Motor neuron (in vitro differentiated cells): ENCODE data around the gene EVL. TPM values are rescaled to one million over a fixed set of nuclear protein-coding genes. Genes with fewer than 3 reads are reported as not detected.
"Not testable (repeated sequence)": the region's sequence is repeated elsewhere in the genome, so short reads cannot be mapped to it uniquely, and the experiment has no call there.

ENCODE experiments used
- ATAC-seq, 8 experiments: fragments of 200-7000 bp; cut with Tn5 transposase; replicated peaks in 6 of 8; 2 replicates each; pipeline ENCODE4 v1.8.0; 2021; ENCODE audit warnings: mild to moderate bottlenecking in 8 of 8, moderate library complexity in 8 of 8
- H3K27ac ChIP-seq, 2 donors: fragments of 250-450 bp; sonication (Bioruptor Pico); 2 replicates each; pipeline ENCODE4 v1.9.0; 2021; ENCODE audit warnings: antibody characterized with exemption in 2 of 2, mild to moderate bottlenecking in 2 of 2, moderate library complexity in 1 of 2
- H3K4me1 ChIP-seq, 2 donors: fragments of 250-450 bp; sonication (Bioruptor Pico); replicated peaks in 1 of 2; 2 replicates each; pipeline ENCODE4 v1.6.1; 2021; ENCODE audit warnings: antibody characterized with exemption in 2 of 2, mild to moderate bottlenecking in 2 of 2, moderate library complexity in 1 of 2
- H3K4me3 ChIP-seq, 5 donors: fragments of 250-450 bp; sonication (Bioruptor Pico); 2 replicates each; pipeline ENCODE4 v1.9.0; 2021; ENCODE audit warnings: antibody characterized with exemption in 5 of 5, mild to moderate bottlenecking in 5 of 5, moderate library complexity in 4 of 5
- WGBS, 10 experiments: fragments of 450-650 bp; shearing (Covaris generic); methylation state at CpG; one replicate each; pipeline ENCODE4 v1.0.0; 2022; 5-methylcytosine and 5-hydroxymethylcytosine counted together
- in situ Hi-C, 9 experiments: fragments of 400-800 bp; cut with MboI; loops; one replicate each; pipeline ENCODE4 v1.15.0; 2021; ENCODE audit warnings: low sequenced_read_pairs in 9 of 9, low pct_unique_long_range_greater_than_20kb in 2 of 9; ENCODE audit not compliant: unreplicated experiment in 9 of 9
- total RNA-seq, 8 experiments: library from RNA; unstranded; fragments of 300-600 nt; gene quantifications; 2 replicates each; pipeline versions ENCODE4 v1.2.3 to v1.2.4, GENCODE V29; 2022

Gene EVL
- total RNA-seq, 8 experiments from 2014 or later, result 9.5 to 178 (median 119) TPM

- 60 to 100% (median 89%) methylated on average over 1 to 3 of the region's 3 CpGs; no CpG with 5 or more reads in 1 of the 10 experiments for WGBS, 10 experiments
- no peak for ATAC-seq
- in situ Hi-C loops, result no loop called here
- no peak overlapping the region for H3K4me3 ChIP-seq
- H3K4me1 ChIP-seq, result peaks cover 0 to 6% of the 10 kb centered on the region in 2 donors
- no peak overlapping the region for H3K27ac ChIP-seq
Measured at GRCh38 chr14:100060760-100061159, 4.5 kb upstream of the EVL start.

DNA sequence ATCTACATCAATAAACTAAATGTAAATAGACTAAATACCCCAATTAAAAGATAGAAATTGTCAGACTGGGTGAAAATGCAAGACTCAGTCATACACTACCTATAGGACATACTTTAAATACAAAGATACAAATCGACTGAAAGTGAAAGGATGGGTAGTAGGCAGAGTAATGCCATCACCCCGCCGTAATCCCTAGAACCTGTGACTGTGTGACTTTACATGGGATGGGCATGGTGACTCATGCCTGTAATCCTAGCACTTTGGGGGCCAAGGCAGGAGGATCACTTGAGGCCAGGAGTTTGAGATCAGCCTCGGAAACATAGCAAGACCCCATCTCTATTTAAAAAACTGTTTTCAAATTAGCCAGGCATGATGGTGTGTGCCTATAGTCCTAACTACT, 2.6 kb upstream of the EVL start:
- WGBS, 10 experiments, result 33 to 100% (median 100%) methylated on average over 1 to 4 of the region's 4 CpGs; no CpG with 5 or more reads in 1 of the 10 experiments
- H3K4me1 ChIP-seq, result peaks cover 0 to 8% of the 10 kb centered on the region in 2 donors
- no peak overlapping the region for H3K27ac ChIP-seq
- ATAC-seq, result no peak
- H3K4me3 ChIP-seq, result no peak overlapping the region
- in situ Hi-C loops, result no loop called here

DNA sequence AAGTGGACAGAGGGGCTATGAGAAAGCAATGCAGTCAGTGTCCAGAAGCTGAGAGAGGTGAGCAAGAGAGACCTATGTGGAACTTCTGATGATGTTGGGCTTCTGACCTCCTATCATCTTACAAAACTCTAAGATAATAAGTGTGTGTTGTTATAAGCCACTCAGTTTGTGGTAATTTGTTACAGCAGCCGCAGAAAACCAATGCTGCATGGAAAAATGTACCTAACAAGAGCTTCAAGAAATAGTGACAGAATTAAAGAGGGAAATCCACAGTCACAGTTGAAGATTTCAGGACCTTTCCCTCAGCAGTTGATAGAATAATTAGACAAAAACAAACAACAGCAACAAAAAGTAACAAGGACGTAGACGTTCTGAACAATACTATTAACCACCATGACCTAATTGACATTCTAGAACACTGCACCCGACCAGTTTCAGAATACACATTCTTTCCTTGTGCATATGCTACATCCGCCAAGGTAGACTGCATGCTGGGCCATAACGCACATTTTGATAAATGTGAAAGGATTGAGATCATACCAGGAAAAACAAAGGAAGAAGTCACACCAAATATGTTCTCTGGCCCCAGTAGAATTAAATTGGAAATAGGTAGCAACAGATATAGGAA, 1.8 kb upstream of the EVL start:
- Histone ChIP-seq H3K4me1 (peaks cover 0 to 8% of the 10 kb centered on the region in 2 donors), H3K4me3 (no peak overlapping the region), H3K27ac (no peak overlapping the region)
- in situ Hi-C loops, result no loop called here
- ATAC-seq, result no peak
- WGBS, 10 experiments, result 83 to 100% (median 92%) methylated on average over 2 to 6 of the region's 6 CpGs

DNA sequence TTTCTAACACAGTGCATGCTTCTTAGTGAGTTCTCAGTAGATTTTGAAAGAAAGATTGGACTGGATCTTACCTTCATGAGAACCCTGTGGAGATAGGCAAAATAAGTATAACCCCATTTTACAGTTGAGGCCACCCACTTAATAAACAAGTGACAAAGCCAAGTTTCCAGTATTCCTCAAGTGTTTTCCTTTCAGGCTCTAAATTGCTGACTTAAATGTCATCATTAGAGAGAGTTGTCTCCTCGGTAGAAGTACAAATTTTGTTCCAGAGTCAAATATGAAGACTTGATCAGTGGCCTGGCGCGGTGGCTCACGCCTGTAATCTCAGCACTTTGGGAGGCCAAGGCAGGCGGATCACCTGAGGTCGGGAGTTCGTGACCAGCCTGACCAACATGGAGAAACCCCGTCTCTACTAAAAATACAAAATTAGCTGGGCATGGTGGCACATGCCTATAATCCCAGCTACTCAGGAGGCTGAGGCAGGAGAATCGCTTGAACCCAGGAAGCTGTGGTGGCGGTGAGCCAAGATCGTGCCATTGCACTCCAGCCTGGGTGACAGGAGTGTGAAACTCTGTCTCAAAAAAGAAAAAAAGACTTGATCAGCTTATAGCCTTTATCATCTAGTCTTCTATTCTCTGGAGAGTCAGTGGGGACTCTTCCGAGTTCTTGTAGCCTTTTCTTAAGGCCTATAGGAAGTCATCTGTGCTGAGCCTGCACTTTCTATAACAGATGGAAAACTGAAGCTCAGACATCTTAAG, 708 bp upstream of the EVL start:
- H3K27ac ChIP-seq, H3K4me3 ChIP-seq, in situ Hi-C loops, ATAC-seq, H3K4me1 ChIP-seq: not testable (repeated sequence)
- WGBS, 10 experiments, result 50 to 100% (median 80%) methylated on average over 1 to 7 of the region's 12 CpGs; no CpG with 5 or more reads in 3 of the 10 experiments

DNA sequence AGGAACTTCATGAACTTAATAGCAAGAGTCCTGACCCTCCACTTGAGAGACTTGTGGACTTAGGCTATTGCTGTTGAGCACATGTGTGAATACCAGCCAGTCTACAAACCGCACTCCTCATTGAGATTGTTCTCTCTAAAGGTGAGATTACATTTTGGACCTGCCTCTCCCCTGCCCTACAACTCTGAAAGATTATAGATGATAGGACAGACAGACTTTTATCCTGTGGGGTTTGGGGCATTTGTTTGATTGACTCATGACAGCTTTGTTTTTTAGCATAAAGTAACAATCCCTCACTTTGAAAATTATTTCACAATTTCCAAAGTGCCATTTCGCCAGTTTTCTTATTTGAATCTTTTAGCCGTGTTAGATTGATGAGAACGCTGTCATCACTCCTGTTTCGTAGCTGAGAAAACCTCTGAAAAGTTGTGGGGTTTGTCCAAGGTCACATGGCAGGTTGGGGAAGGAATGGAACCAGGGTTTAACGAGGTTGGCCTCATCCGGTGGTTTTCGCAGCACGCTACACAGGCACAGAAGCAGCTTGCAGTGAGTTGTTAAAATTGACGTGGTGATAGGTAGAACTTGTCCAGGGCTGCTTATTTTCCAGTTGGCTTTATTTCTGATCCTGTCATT, 836 bp downstream of the EVL start:
- 50 to 100% (median 89%) methylated on average over 1 to 10 of the region's 10 CpGs for WGBS, 10 experiments
- H3K4me3 ChIP-seq, result no peak overlapping the region
- peaks cover 0 to 8% of the 10 kb centered on the region in 2 donors for H3K4me1 ChIP-seq
- no peak for ATAC-seq
- H3K27ac ChIP-seq, result no peak overlapping the region
- in situ Hi-C loops, result no loop called here

DNA sequence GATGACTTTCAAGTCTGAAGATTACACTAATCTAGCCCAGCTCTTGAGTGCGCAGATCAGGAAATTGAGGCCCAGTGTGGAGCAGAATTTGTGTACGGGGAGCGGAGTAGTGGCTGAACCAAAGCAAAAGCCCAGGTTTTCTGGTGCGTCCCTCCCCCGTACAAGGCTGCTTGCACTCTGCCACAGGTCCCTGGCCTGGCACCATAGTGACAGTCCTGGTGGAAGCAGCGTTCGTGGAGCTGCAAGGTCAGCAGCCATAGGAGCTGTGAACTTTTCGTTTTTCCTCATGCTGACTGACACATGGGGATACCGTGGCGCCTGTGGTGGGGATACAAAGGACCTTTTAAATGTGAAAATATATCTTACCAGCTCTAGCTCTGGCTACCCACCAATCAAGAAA, 1.7 kb downstream of the EVL start:
- Histone ChIP-seq H3K27ac (no peak overlapping the region), H3K4me1 (peaks cover 0 to 8% of the 10 kb centered on the region in 2 donors), H3K4me3 (no peak overlapping the region)
- WGBS, 10 experiments, result 59 to 100% (median 80%) methylated on average over 1 to 7 of the region's 10 CpGs; no CpG with 5 or more reads in 1 of the 10 experiments
- ATAC-seq, result no peak
- in situ Hi-C loops, result no loop called here

DNA sequence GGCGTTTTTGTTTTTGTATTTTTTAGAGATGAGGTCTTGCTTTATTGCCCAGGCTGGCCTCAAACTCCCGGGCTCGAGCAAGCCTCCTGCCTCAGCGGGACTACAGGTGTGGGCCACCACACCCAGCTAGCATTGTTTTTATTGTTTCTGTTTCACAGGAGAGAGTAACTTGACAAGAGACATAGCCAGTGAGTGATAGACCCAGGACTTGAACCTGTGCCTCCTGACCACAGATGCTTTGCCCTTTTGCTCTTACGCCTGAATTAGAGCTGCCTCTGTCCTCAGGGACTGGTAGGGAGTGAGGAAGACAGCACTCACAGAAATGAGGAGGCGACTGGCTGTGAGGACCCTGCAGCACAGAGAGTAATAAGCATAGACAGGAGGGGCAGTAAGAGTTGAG, 2.3 kb downstream of the EVL start:
- in situ Hi-C loops, result no loop called here
- 50 to 100% (median 94%) methylated on average over 1 to 6 of the region's 6 CpGs; no CpG with 5 or more reads in 3 of the 10 experiments for WGBS, 10 experiments
- Histone ChIP-seq H3K4me3 (no peak overlapping the region), H3K27ac (no peak overlapping the region), H3K4me1 (peaks cover 0 to 8% of the 10 kb centered on the region in 2 donors)
- ATAC-seq, result no peak

DNA sequence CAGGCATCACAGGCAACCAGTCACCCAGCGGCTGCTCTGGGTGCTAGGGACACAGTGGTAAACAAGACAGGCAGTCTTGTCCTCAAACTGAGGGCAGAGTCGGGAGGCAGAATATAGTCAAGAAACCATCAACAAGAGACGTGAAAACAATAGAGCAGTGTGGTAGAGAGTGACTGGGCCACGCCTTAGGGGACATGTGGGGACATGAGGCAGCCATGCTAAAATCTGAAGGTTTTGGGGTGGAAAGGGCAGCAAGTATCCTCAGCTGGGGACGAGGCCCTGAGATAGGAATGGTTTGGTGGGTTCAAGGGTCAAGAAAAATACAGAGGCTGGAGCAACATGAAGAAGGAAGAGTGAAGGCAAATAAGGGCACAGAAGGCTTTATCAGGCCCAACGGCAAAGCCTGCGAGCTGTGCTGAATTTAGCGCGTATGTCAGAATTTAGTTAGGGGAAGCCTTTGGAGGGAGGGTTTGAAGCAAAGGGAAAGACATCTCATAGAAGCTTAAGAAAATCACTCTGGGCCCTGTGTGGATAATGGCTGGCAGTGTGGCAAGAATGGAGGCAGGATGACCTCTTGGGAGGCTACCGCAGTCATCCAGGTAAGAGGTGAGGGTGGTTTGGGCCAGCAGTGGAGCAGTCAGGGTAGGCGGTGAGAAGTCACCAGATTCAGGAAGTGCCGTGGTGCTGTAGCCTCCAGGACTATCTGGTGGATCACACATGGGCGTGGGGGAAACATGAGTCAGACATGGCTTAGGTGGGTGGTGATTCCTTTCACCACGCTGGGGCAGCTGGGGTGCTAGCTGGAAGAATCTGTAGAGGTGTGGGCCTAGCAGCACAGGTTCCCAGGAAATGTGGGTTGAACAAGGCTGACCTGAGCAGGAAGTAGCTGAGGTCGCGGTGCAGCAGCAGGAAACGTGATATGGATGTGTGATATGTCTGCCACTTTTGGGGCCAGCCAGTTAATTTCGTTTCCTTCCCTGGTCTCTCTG, 3.0 kb downstream of the EVL start:
- no peak overlapping the region for H3K27ac ChIP-seq
- H3K4me1 ChIP-seq, result peaks cover 0 to 8% of the 10 kb centered on the region in 2 donors
- H3K4me3 ChIP-seq, result no peak overlapping the region
- WGBS, 10 experiments, result 80 to 100% (median 93%) methylated on average over 1 to 16 of the region's 18 CpGs; no CpG with 5 or more reads in 1 of the 10 experiments
- in situ Hi-C loops, result no loop called here
- ATAC-seq, result peak in 3 of 8 experiments; percentile 61 to 99 (median 94)

DNA sequence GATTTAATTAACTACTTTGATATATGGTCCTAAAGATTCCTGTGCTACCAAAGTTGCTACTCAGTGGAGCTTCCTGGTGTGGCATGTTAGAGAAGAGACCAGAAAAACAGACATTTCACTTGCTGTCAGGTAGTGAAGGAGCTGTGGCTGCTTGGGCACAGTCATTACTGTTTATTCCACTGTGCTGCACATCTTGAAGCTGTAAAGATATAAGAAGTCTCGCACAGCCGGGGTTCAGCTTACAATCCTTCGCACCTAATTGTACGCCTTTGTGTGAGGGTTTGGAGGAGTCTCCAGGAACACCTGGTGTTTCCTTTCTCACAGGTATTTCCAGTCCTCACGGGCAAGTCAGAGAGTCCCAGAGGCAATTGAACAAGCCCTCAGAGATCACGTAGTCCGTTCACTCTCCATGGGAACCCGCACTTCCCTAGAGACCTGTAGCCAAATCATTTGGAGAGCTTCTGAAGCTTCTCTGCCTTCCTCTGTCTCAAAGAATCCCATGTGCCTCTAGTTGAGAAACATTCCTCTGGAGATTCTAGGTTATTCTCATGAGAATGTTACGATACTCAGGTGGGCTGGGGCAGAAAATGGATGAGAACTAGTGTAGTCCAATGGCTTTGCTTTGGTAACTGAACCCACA, 4.1 kb downstream of the EVL start:
- H3K27ac ChIP-seq, result no peak overlapping the region
- in situ Hi-C loops, result no loop called here
- no peak for ATAC-seq
- WGBS, 10 experiments, result 83 to 100% (median 94%) methylated on average over 2 to 7 of the region's 9 CpGs; no CpG with 5 or more reads in 4 of the 10 experiments
- H3K4me3 ChIP-seq, result no peak overlapping the region
- H3K4me1 ChIP-seq, result peaks cover 0 to 8% of the 10 kb centered on the region in 2 donors

GRCh38 chr14:100070310-100070709, 5.1 kb downstream of the EVL start:
- ATAC-seq, result no peak
- H3K4me1 ChIP-seq, result peaks cover 0 to 7% of the 10 kb centered on the region in 2 donors
- in situ Hi-C loops, result no loop called here
- no peak overlapping the region for H3K4me3 ChIP-seq
- no peak overlapping the region for H3K27ac ChIP-seq
- WGBS, 10 experiments, result 82 to 100% (median 92%) methylated on average over 2 to 10 of the region's 11 CpGs; no CpG with 5 or more reads in 2 of the 10 experiments

GRCh38 chr14:100071545-100071944, 6.3 kb downstream of the EVL start:
- ATAC-seq, result no peak
- no peak overlapping the region for H3K27ac ChIP-seq
- in situ Hi-C loops, result no loop called here

DNA sequence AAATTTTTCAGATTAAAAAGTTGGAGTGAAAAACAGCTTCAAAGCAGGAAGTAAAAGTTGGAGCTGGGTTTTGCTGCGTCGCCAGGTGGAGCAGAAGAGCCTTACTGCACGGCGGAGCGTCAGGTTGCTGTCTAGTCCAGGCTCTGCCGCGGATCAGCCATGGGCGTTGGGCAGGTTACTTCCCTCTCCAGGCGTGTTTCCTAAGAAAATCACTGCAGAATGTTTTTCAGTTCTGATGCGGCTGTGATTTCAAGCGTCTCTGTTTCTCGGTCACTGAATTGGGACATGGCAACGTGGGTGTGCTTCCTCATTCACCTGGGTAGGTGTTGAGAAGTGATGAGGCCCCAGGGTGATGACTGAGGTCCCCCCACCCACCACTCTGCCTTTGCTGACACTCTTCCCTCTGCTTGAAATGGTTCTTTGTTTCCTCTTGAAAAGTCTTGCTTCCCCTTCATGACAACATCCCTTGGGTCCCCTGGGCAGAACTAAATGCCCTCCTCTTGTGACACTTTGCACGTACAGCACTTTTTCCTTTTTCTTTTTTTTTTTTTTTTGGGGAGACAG, 7.6 kb downstream of the EVL start:
- in situ Hi-C loops, result no loop called here
- Histone ChIP-seq H3K27ac (no peak overlapping the region), H3K4me3 (no peak overlapping the region), H3K4me1 (no peaks in the 10 kb centered on the region)
- WGBS, 10 experiments, result 86 to 100% (median 93%) methylated on average over 1 to 14 of the region's 14 CpGs; no CpG with 5 or more reads in 3 of the 10 experiments
- ATAC-seq, result no peak

More at GRCh38 chr14:100071545-100071944, 6.3 kb downstream of the EVL start:
- Histone ChIP-seq H3K4me3 (no peak overlapping the region), H3K4me1 (no peaks in the 10 kb centered on the region)
- 40 to 100% (median 90%) methylated on average over 1 to 2 of the region's 3 CpGs; no CpG with 5 or more reads in 5 of the 10 experiments for WGBS, 10 experiments
